Activated naive CD4-positive, alpha-beta T cell treated with anti-CD3 and anti-CD28 coated beads for 36 hours (primary cell): Measurements from ENCODE around the gene FBP2. TPM values are rescaled to one million over a fixed set of nuclear protein-coding genes. Genes with fewer than 3 reads are reported as not detected.

Source experiments
- CTCF ChIA-PET: fragments of 350-600 bp; sonication (Branson Sonifier 250); formaldehyde crosslinking; loops from one replicate; lab custom pipeline; 2021; ENCODE audit warnings: antibody characterized with exemption; lab: Charles Lee
- DNase-seq: peaks from one replicate; pipeline ENCODE4 v3.0.0-alpha.2; 2020
- H3K27ac Mint-ChIP-seq: one replicate; pipeline ENCODE4 v1.8.0; 2021; ENCODE audit warnings: mild to moderate bottlenecking, mixed read lengths
- H3K27me3 Mint-ChIP-seq: one replicate; pipeline ENCODE4 v1.8.0; 2021; ENCODE audit warnings: low read depth, mixed read lengths
- H3K36me3 Mint-ChIP-seq: one replicate; pipeline ENCODE4 v1.8.0; 2021; ENCODE audit warnings: low read depth, mixed read lengths
- H3K4me1 Mint-ChIP-seq: one replicate; pipeline ENCODE4 v1.8.0; 2021; ENCODE audit warnings: low read depth, mixed read lengths
- H3K4me3 Mint-ChIP-seq: one replicate; pipeline ENCODE4 v1.8.0; 2021; ENCODE audit warnings: mild to moderate bottlenecking, moderate library complexity, mixed read lengths
- H3K9me3 Mint-ChIP-seq: one replicate; pipeline ENCODE4 v1.8.0; 2021; ENCODE audit warnings: mixed read lengths
- intact Hi-C: fragments of 100-400 bp; cut with micrococcal nuclease; formaldehyde crosslinking; loops from one replicate; pipeline ENCODE4 v1.15.1; 2023
- total RNA-seq, 2 experiments: library from RNA; stranded (reverse); gene quantifications; one replicate each; pipeline ENCODE4 v1.2.3, GENCODE V29; 2021

The FBP2 gene
- total RNA-seq, 2 experiments from 2014 or later = not detected

GRCh38 chr9:94625835-94626234 lies 32.2 kb upstream of the FBP2 start:
- Mint-ChIP-seq H3K9me3 (no peaks in the 10 kb centered on the region), H3K4me3 (no peak overlapping the region), H3K27ac (no peak overlapping the region), H3K4me1 (peaks cover 10% of the 10 kb centered on the region), H3K27me3 (no peaks in the 10 kb centered on the region), H3K36me3 (no peaks in the 10 kb centered on the region)
- CTCF ChIA-PET = no interaction called here
- intact Hi-C loops = no loop called here
- DNase-seq = no peak

- Mint-ChIP-seq H3K9me3 (no peaks in the 10 kb centered on the region), H3K27me3 (no peaks in the 10 kb centered on the region), H3K27ac (no peak overlapping the region), H3K4me3 (no peak overlapping the region), H3K4me1 (peaks cover 10% of the 10 kb centered on the region), H3K36me3 (no peaks in the 10 kb centered on the region)
- CTCF ChIA-PET = interaction anchor here (0.6 kb wide), 2 partner anchors 1242 to 1752 kb away, joined by 3 read pairs; no protein-coding TSS in a partner anchor
- intact Hi-C loops = no loop called here
- no peak for DNase-seq
Observed at GRCh38 chr9:94624629-94625028, 31.0 kb upstream of the FBP2 start.

GRCh38 chr9:94623253-94623652 lies 29.6 kb upstream of the FBP2 start:
- Mint-ChIP-seq H3K9me3 (no peaks in the 10 kb centered on the region), H3K4me3 (no peak overlapping the region), H3K36me3 (no peaks in the 10 kb centered on the region), H3K27me3 (no peaks in the 10 kb centered on the region), H3K4me1 (peaks cover 10% of the 10 kb centered on the region), H3K27ac (no peak overlapping the region)
- DNase-seq = peak; percentile 61
- intact Hi-C loops = no loop called here
- CTCF ChIA-PET = interaction anchor here (1.6 kb wide), 1 partner anchor 9 kb away, joined by 6 read pairs; no protein-coding TSS in a partner anchor

- Mint-ChIP-seq H3K9me3 (no peaks in the 10 kb centered on the region), H3K4me1 (peaks cover 10% of the 10 kb centered on the region), H3K27ac (no peak overlapping the region), H3K36me3 (no peaks in the 10 kb centered on the region), H3K27me3 (no peaks in the 10 kb centered on the region), H3K4me3 (no peak overlapping the region)
- CTCF ChIA-PET = interaction anchor here (1.6 kb wide), 1 partner anchor 10 kb away, joined by 6 read pairs; no protein-coding TSS in a partner anchor
- intact Hi-C loops = no loop called here
- DNase-seq = no peak
Observed at GRCh38 chr9:94622087-94622800, 28.6 kb upstream of the FBP2 start.

- Mint-ChIP-seq H3K4me1 (peaks cover 9% of the 10 kb centered on the region), H3K4me3 (no peak overlapping the region), H3K27me3 (no peaks in the 10 kb centered on the region), H3K36me3 (no peaks in the 10 kb centered on the region), H3K9me3 (no peaks in the 10 kb centered on the region), H3K27ac (no peak overlapping the region)
- intact Hi-C loops = no loop called here
- no peak for DNase-seq
- CTCF ChIA-PET = no interaction called here
Observed at GRCh38 chr9:94619026-94619425, 25.4 kb upstream of the FBP2 start.

GRCh38 chr9:94613003-94613402 lies 19.4 kb upstream of the FBP2 start:
- DNase-seq = no peak
- no peaks in the 10 kb centered on the region for H3K36me3 Mint-ChIP-seq
- H3K4me1 Mint-ChIP-seq = peaks cover 9% of the 10 kb centered on the region
- H3K4me3 Mint-ChIP-seq = no peak overlapping the region
- intact Hi-C loops = no loop called here
- CTCF ChIA-PET = no interaction called here
- no peaks in the 10 kb centered on the region for H3K27me3 Mint-ChIP-seq
- H3K9me3 Mint-ChIP-seq = no peaks in the 10 kb centered on the region
- H3K27ac Mint-ChIP-seq = no peak overlapping the region

GRCh38 chr9:94612071-94612470 lies 18.4 kb upstream of the FBP2 start:
- Mint-ChIP-seq H3K9me3 (no peaks in the 10 kb centered on the region), H3K4me3 (no peak overlapping the region), H3K27ac (no peak overlapping the region), H3K4me1 (peaks cover 9% of the 10 kb centered on the region), H3K36me3 (no peaks in the 10 kb centered on the region), H3K27me3 (no peaks in the 10 kb centered on the region)
- DNase-seq = no peak
- CTCF ChIA-PET = interaction anchor here (0.6 kb wide), 1 partner anchor 58 kb away, joined by 3 read pairs; no protein-coding TSS in a partner anchor
- intact Hi-C loops = no loop called here

GRCh38 chr9:94611638-94612068 lies 18.0 kb upstream of the FBP2 start:
- DNase-seq = peak; percentile 69
- Mint-ChIP-seq H3K36me3 (no peaks in the 10 kb centered on the region), H3K4me3 (no peak overlapping the region), H3K27ac (no peak overlapping the region), H3K27me3 (no peaks in the 10 kb centered on the region), H3K4me1 (peaks cover 9% of the 10 kb centered on the region), H3K9me3 (no peaks in the 10 kb centered on the region)
- CTCF ChIA-PET = no interaction called here
- intact Hi-C loops = no loop called here

GRCh38 chr9:94610181-94610606 lies 16.6 kb upstream of the FBP2 start:
- Mint-ChIP-seq H3K27me3 (no peaks in the 10 kb centered on the region), H3K27ac (no peak overlapping the region), H3K4me3 (no peak overlapping the region), H3K4me1 (peaks cover 9% of the 10 kb centered on the region), H3K36me3 (no peaks in the 10 kb centered on the region), H3K9me3 (no peaks in the 10 kb centered on the region)
- DNase-seq = no peak
- intact Hi-C loops = no loop called here
- CTCF ChIA-PET = no interaction called here

GRCh38 chr9:94607423-94607691 lies 13.7 kb upstream of the FBP2 start:
- Mint-ChIP-seq H3K9me3 (no peaks in the 10 kb centered on the region), H3K4me3 (no peak overlapping the region), H3K4me1 (peaks cover 15% of the 10 kb centered on the region), H3K27ac (no peak overlapping the region), H3K27me3 (no peaks in the 10 kb centered on the region), H3K36me3 (no peaks in the 10 kb centered on the region)
- DNase-seq = no peak
- CTCF ChIA-PET = no interaction called here
- intact Hi-C loops = no loop called here

- Mint-ChIP-seq H3K4me3 (no peak overlapping the region), H3K27me3 (no peaks in the 10 kb centered on the region), H3K9me3 (no peaks in the 10 kb centered on the region), H3K36me3 (no peaks in the 10 kb centered on the region), H3K27ac (no peak overlapping the region), H3K4me1 (peaks cover 10% of the 10 kb centered on the region)
- intact Hi-C loops = no loop called here
- DNase-seq = no peak
- CTCF ChIA-PET = no interaction called here
Observed at GRCh38 chr9:94606646-94607422, 13.2 kb upstream of the FBP2 start.

GRCh38 chr9:94603259-94604160 lies 9.9 kb upstream of the FBP2 start:
- intact Hi-C loops = loop anchor here (1.0 to 5.0 kb wide), 2 partner anchors 49 to 536 kb away; no protein-coding TSS in a partner anchor
- Mint-ChIP-seq H3K27ac (no peak overlapping the region), H3K9me3 (no peaks in the 10 kb centered on the region), H3K27me3 (no peaks in the 10 kb centered on the region), H3K4me3 (no peak overlapping the region), H3K36me3 (no peaks in the 10 kb centered on the region), H3K4me1 (peaks cover 6% of the 10 kb centered on the region)
- CTCF ChIA-PET = interaction anchor here (0.6 to 1.3 kb wide), 5 partner anchors 18 to 589 kb away, joined by 3 to 5 read pairs (median 3); partner anchors contain the start of gene PCAT7
- peak; percentile 86 for DNase-seq
